HepG2 (cell line): ENCODE data around the gene TRMT2A.

Experiments
- JUND ChIP-seq: sonication (generic); formaldehyde crosslinking; IDR thresholded peaks from 2 replicates; pipeline ENCODE4 v1.8.0; 2022; ENCODE audit warnings: mild to moderate bottlenecking, missing genetic modification reagents
- KLF11 ChIP-seq: IDR thresholded peaks from 2 replicates; pipeline ENCODE4 v1.6.1; 2016; ENCODE audit warnings: missing compliant biosample characterization

- TF ChIP-seq KLF11 (CRISPR knock-in tag) (no peak), JUND (CRISPR knock-in tag) (no peak)
Measured at GRCh38 chr22:20069331-20070042, 47.5 kb downstream of the TRMT2A start.
